SU-DHL-6 (cell line): Measurements from ENCODE around the gene SMTNL2.

Source experiments
- H2AFZ ChIP-seq: fragments of 200-600 bp; sonication (generic); 2 replicates; pipeline ENCODE4 v1.6.1; 2014; ENCODE audit warnings: low read depth, mild to moderate bottlenecking, moderate library complexity, mixed read lengths, antibody characterized with exemption, low read length; ENCODE audit not compliant: severe bottlenecking
- H3F3A ChIP-seq: fragments of 200-600 bp; shearing (Covaris generic); 2 replicates; pipeline ENCODE4 v1.6.0; 2016; ENCODE audit warnings: antibody characterized with exemption, mild to moderate bottlenecking; ENCODE audit not compliant: insufficient read depth
- H3K27ac ChIP-seq: fragments of 200-600 bp; sonication (generic); 2 replicates; pipeline ENCODE4 v1.5.1; 2016; ENCODE audit warnings: low read depth, mild to moderate bottlenecking, low read length, moderate library complexity, mixed read lengths
- H3K27me3 ChIP-seq: fragments of 200-600 bp; sonication (generic), shearing (Covaris generic); 2 replicates; pipeline ENCODE4 v1.6.0; 2014; ENCODE audit warnings: mild to moderate bottlenecking, low read length
- H3K36me3 ChIP-seq: fragments of 200-600 bp; sonication (generic); 2 replicates; pipeline ENCODE4 v1.6.1; 2014; ENCODE audit warnings: mild to moderate bottlenecking, low read length, mixed read lengths
- H3K4me2 ChIP-seq: fragments of 300-600, 200-600 bp; shearing (Covaris generic), sonication (generic); 2 replicates; pipeline ENCODE4 v1.6.0; 2014; ENCODE audit warnings: low read length, low read depth, mild to moderate bottlenecking; ENCODE audit not compliant: poor library complexity, severe bottlenecking
- H3K4me3 ChIP-seq: fragments of 200-600 bp; sonication (generic); 2 replicates; pipeline ENCODE4 v1.5.1; 2014; ENCODE audit warnings: antibody characterized with exemption, low read length, mild to moderate bottlenecking, mixed read lengths; ENCODE audit not compliant: insufficient read depth, poor library complexity, severe bottlenecking
- H3K79me2 ChIP-seq: fragments of 200-600 bp; sonication (generic); 2 replicates; pipeline ENCODE4 v1.6.1; 2014; ENCODE audit warnings: mild to moderate bottlenecking, low read length, moderate library complexity; ENCODE audit not compliant: insufficient read depth
- H3K9ac ChIP-seq: fragments of 200-600 bp; sonication (generic); 2 replicates; pipeline ENCODE4 v1.7.0; 2014; ENCODE audit warnings: mild to moderate bottlenecking, low read length
- H3K9me2 ChIP-seq: fragments of 200-600 bp; sonication (generic); replicated peaks from 2 replicates; pipeline ENCODE4 v1.6.1; 2014; ENCODE audit warnings: low read length; ENCODE audit not compliant: insufficient read depth
- H3K9me3 ChIP-seq: fragments of 200-600 bp; sonication (generic); 2 replicates; pipeline ENCODE4 v1.6.1; 2014; ENCODE audit warnings: low read length, mixed read lengths; ENCODE audit not compliant: insufficient read depth
- H4K20me1 ChIP-seq: fragments of 200-600 bp; sonication (generic); 2 replicates; pipeline ENCODE4 v1.6.1; 2014; ENCODE audit warnings: low read depth, mild to moderate bottlenecking, antibody characterized with exemption, low read length, moderate library complexity, mixed read lengths
- EZH2phosphoT487 ChIP-seq: fragments of 200-600 bp; sonication (generic), shearing (Covaris generic); conservative IDR thresholded peaks from 2 replicates; pipeline ENCODE4 v1.6.1; 2018; ENCODE audit warnings: mild to moderate bottlenecking, antibody characterized with exemption, low read length, moderate library complexity, mixed read lengths
- TF ChIP-seq, protein P1 (sequence below): fragments of 200-600 bp; sonication (generic); IDR thresholded peaks from one replicate; pipeline ENCODE4 v1.5.1; 2017; ENCODE audit warnings: antibody characterized with exemption, mild to moderate bottlenecking, low read length, moderate library complexity; ENCODE audit not compliant: insufficient read depth, poor library complexity, severe bottlenecking

Gene SMTNL2

DNA sequence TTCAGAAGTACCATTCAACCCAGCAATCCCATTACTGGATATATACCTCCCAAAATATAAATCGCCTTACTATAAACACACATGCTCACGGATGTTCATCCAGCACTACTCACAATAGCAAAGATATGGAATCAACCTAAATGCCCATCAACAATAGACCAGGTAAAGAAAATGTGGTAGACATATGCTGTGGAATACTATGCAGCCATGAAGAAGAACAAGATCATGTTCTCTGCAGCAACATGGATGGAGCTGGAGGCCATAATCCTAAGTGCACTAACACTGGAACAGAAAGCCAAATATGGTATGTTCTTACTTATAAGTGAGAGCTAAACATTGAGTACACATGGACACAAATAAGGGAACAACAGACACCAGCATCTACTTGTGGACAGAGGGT, 49.3 kb downstream of the SMTNL2 start:
- Histone ChIP-seq H3K9me2 (no peaks in the 10 kb centered on the region), H3K27ac (no peak overlapping the region), H2AFZ (no peak overlapping the region), H3K9me3 (no peaks in the 10 kb centered on the region), H3K4me3 (no peak overlapping the region), H3K4me2 (no peak overlapping the region), H3K9ac (no peak overlapping the region), H3F3A (no peaks in the 10 kb centered on the region), H3K79me2 (no peaks in the 10 kb centered on the region), H3K36me3 (no peaks in the 10 kb centered on the region), H3K27me3 (no peaks in the 10 kb centered on the region), H4K20me1 (no peaks in the 10 kb centered on the region)
- no peak for TF ChIP-seq EZH2phosphoT487
- TF ChIP-seq, protein P1, sequence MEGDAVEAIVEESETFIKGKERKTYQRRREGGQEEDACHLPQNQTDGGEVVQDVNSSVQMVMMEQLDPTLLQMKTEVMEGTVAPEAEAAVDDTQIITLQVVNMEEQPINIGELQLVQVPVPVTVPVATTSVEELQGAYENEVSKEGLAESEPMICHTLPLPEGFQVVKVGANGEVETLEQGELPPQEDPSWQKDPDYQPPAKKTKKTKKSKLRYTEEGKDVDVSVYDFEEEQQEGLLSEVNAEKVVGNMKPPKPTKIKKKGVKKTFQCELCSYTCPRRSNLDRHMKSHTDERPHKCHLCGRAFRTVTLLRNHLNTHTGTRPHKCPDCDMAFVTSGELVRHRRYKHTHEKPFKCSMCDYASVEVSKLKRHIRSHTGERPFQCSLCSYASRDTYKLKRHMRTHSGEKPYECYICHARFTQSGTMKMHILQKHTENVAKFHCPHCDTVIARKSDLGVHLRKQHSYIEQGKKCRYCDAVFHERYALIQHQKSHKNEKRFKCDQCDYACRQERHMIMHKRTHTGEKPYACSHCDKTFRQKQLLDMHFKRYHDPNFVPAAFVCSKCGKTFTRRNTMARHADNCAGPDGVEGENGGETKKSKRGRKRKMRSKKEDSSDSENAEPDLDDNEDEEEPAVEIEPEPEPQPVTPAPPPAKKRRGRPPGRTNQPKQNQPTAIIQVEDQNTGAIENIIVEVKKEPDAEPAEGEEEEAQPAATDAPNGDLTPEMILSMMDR: no peak

DNA sequence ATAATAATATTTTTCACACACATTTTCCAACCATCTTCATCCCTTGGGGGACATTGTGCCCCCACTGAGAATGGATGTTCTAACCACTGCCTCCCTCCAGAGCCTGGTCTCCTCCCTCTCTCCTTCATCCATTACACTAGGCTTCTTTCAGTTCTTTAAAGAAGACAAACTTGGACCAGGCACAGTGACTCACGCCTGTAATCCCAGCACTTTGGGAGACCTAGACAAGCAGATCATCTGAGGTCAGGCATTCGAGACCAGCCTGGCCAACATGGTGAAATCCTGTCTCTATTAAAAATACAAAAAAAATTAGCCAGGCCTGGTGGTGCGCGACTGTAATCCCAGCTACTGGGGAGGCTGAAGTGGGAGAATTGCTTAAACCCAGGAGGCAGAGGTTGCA, 50.6 kb downstream of the SMTNL2 start:
- Histone ChIP-seq H3K9me3 (no peaks in the 10 kb centered on the region), H3K27me3 (no peaks in the 10 kb centered on the region), H3K79me2 (no peaks in the 10 kb centered on the region), H3K4me3 (no peak overlapping the region), H3K9me2 (no peaks in the 10 kb centered on the region), H3K36me3 (no peaks in the 10 kb centered on the region), H3K27ac (no peak overlapping the region), H4K20me1 (no peaks in the 10 kb centered on the region), H3K4me2 (no peak overlapping the region), H3F3A (no peaks in the 10 kb centered on the region), H3K9ac (no peak overlapping the region), H2AFZ (no peak overlapping the region)
- TF ChIP-seq, protein P1: no peak
- no peak for TF ChIP-seq EZH2phosphoT487

DNA sequence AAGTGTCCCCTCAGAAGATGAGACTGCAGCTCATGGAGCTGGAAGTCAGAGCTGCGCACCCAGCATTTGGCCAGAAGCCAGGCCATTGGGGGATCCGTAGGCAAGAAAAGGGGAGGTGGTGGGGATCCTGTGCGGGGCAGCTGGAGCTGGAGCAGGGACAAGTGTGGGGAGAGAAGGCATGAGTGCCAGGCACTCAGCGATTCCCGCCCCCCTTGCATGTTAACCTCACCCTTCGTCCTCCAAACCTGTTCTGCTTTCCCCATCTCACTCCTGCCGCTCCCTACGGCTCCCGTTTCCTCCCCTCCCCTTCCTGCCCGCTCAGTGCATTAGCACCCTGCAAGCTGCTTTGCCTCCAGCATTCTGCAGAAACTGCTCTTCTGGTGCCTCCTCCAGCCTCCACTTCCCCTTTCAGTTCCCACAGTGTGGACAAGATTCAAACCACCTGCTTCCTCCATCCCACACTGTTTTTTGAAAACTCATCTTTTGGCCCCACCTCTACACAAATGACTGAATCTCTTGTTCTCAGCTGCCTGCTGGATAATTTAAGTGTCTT, 51.6 kb downstream of the SMTNL2 start:
- no peaks in the 10 kb centered on the region for H3K36me3 ChIP-seq
- H4K20me1 ChIP-seq: no peaks in the 10 kb centered on the region
- H3K9ac ChIP-seq: no peak overlapping the region
- no peak for TF ChIP-seq EZH2phosphoT487
- TF ChIP-seq, protein P1: no peak
- no peaks in the 10 kb centered on the region for H3K27me3 ChIP-seq
- H3F3A ChIP-seq: no peaks in the 10 kb centered on the region
- H2AFZ ChIP-seq: no peak overlapping the region
- H3K9me2 ChIP-seq: no peaks in the 10 kb centered on the region
- no peak overlapping the region for H3K4me3 ChIP-seq
- H3K4me2 ChIP-seq: peak overlapping the region; percentile 7
- H3K27ac ChIP-seq: no peak overlapping the region
- no peaks in the 10 kb centered on the region for H3K79me2 ChIP-seq
- no peaks in the 10 kb centered on the region for H3K9me3 ChIP-seq
